ENCODE measurements around the gene MAP2K5.

MAP2K5 gene

GRCh38 chr15:67542420-67543347 lies at the start of gene MAP2K5:
TSS of gene MAP2K5 (plus strand) at chr15:67542703. CDS start at chr15:67543336, 633 bp downstream.
- DNase-seq (ENCODE audit: low spot score), result peak; percentile 79

- DNase-seq (ENCODE audit: low spot score), result no peak
Observed at GRCh38 chr15:67495585-67495984, 46.9 kb upstream of the MAP2K5 start.

- DNase-seq (ENCODE audit: low spot score), result no peak
Observed at GRCh38 chr15:67501177-67501835, 41.2 kb upstream of the MAP2K5 start.

- DNase-seq (ENCODE audit: low spot score), result no peak
Observed at GRCh38 chr15:67501836-67502461, 40.6 kb upstream of the MAP2K5 start.

GRCh38 chr15:67504056-67504455 lies 38.4 kb upstream of the MAP2K5 start:
- DNase-seq (ENCODE audit: low spot score), result no peak

- no peak for DNase-seq (ENCODE audit: low spot score)
Observed at GRCh38 chr15:67504796-67505195, 37.7 kb upstream of the MAP2K5 start.

GRCh38 chr15:67505675-67506572 lies 36.6 kb upstream of the MAP2K5 start:
- no peak for DNase-seq (ENCODE audit: low spot score)

- DNase-seq (ENCODE audit: low spot score), result no peak
Observed at GRCh38 chr15:67506775-67507747, 35.4 kb upstream of the MAP2K5 start.

- no peak for DNase-seq (ENCODE audit: low spot score)
Observed at GRCh38 chr15:67508407-67508806, 34.1 kb upstream of the MAP2K5 start.

- DNase-seq (ENCODE audit: low spot score), result no peak
Observed at GRCh38 chr15:67509918-67510317, 32.6 kb upstream of the MAP2K5 start.

GRCh38 chr15:67510597-67511190 lies 31.8 kb upstream of the MAP2K5 start:
- peak; percentile 34 for DNase-seq (ENCODE audit: low spot score)

GRCh38 chr15:67511606-67512005 lies 30.9 kb upstream of the MAP2K5 start:
- no peak for DNase-seq (ENCODE audit: low spot score)

- no peak for DNase-seq (ENCODE audit: low spot score)
Observed at GRCh38 chr15:67512140-67512539, 30.4 kb upstream of the MAP2K5 start.

- no peak for DNase-seq (ENCODE audit: low spot score)
Observed at GRCh38 chr15:67512933-67513714, 29.4 kb upstream of the MAP2K5 start.

- DNase-seq (ENCODE audit: low spot score), result no peak
Observed at GRCh38 chr15:67515090-67515489, 27.4 kb upstream of the MAP2K5 start.

- DNase-seq (ENCODE audit: low spot score), result no peak
Observed at GRCh38 chr15:67515557-67515956, 26.9 kb upstream of the MAP2K5 start.

GRCh38 chr15:67520321-67521028 lies 22.0 kb upstream of the MAP2K5 start:
- DNase-seq (ENCODE audit: low spot score), result no peak

GRCh38 chr15:67521029-67521782 lies 21.3 kb upstream of the MAP2K5 start, which contains the start of gene C15orf61:
TSS of gene C15orf61 (plus strand) at chr15:67521131. CDS start at chr15:67521249, 118 bp downstream.
- DNase-seq (ENCODE audit: low spot score), result peak; percentile 92

Data from kidney tubule cell (primary cell).